A673 (cell line): ENCODE measurements around the gene DHCR24. TPM values are rescaled to one million over a fixed set of nuclear protein-coding genes. Genes with fewer than 3 reads are reported as not detected.

Source experiments
- BruUV-seq: library from RNA; stranded (reverse); fragments of 400-500 nt; replicated peaks from 2 replicates; lab custom pipeline; 2021; lab: Mats Ljungman, UMichigan
- CTCF ChIA-PET: fragments of 300-600 bp; sonication (Branson Sonifier 250); formaldehyde crosslinking; loops from one replicate; lab custom pipeline; 2022; ENCODE audit warnings: antibody characterized with exemption; lab: Charles Lee
- POLR2A ChIA-PET: fragments of 300-600 bp; sonication (Branson Sonifier 250); formaldehyde crosslinking; loops from one replicate; lab custom pipeline; 2022; ENCODE audit warnings: antibody characterized with exemption; ENCODE audit not compliant: low non-redundant PET; lab: Charles Lee
- DNase-seq: peaks from one replicate; pipeline ENCODE4 v3.0.0-alpha.2; 2015; ENCODE audit warnings: low spot score
- H3K27ac ChIP-seq: fragments of 200-600 bp; sonication (generic); 2 replicates; pipeline ENCODE4 v1.5.1; 2016; ENCODE audit warnings: mixed run types, low read depth, mild to moderate bottlenecking, mixed read lengths, antibody characterized with exemption, low read length; ENCODE audit not compliant: poor library complexity, severe bottlenecking
- H3K27me3 ChIP-seq: fragments of 200-600 bp; sonication (generic); replicated peaks from 2 replicates; pipeline ENCODE4 v1.6.1; 2017; ENCODE audit warnings: mixed run types, low read depth, mild to moderate bottlenecking, mixed read lengths, antibody characterized with exemption, low read length; ENCODE audit not compliant: insufficient read depth, poor library complexity
- H3K36me3 ChIP-seq: fragments of 200-600 bp; sonication (generic); 2 replicates; pipeline ENCODE4 v1.6.1; 2016; ENCODE audit warnings: mixed run types, mild to moderate bottlenecking, mixed read lengths, antibody characterized with exemption, low read length; ENCODE audit not compliant: insufficient read depth, poor library complexity, severe bottlenecking
- H3K4me1 ChIP-seq: fragments of 200-600 bp; sonication (generic); 2 replicates; pipeline ENCODE4 v1.6.1; 2017; ENCODE audit warnings: mixed run types, mild to moderate bottlenecking, mixed read lengths, antibody characterized with exemption, low read length; ENCODE audit not compliant: insufficient read depth, poor library complexity, severe bottlenecking
- H3K4me3 ChIP-seq: fragments of 200-600 bp; sonication (generic); 2 replicates; pipeline ENCODE4 v1.5.1; 2016; ENCODE audit warnings: low read depth, mixed run types, mild to moderate bottlenecking, mixed read lengths, low read length; ENCODE audit not compliant: poor library complexity, severe bottlenecking
- H3K9me3 ChIP-seq: fragments of 200-600 bp; sonication (generic); 2 replicates; pipeline ENCODE4 v1.6.1; 2016; ENCODE audit warnings: mixed run types, low read depth, mild to moderate bottlenecking, mixed read lengths, antibody characterized with exemption, low read length; ENCODE audit not compliant: poor library complexity, severe bottlenecking
- EZH2 ChIP-seq: fragments of 200-600 bp; sonication (generic); IDR thresholded peaks from 2 replicates; pipeline ENCODE4 v1.6.1; 2017; ENCODE audit warnings: borderline replicate concordance, low read depth, mild to moderate bottlenecking, mixed read lengths, antibody characterized with exemption, low read length; ENCODE audit not compliant: poor library complexity, severe bottlenecking
- intact Hi-C: fragments of 100-400 bp; cut with micrococcal nuclease; formaldehyde crosslinking; loops from one replicate; pipeline ENCODE4 v1.10.0; 2022; ENCODE audit not compliant: unreplicated experiment
- total RNA-seq: library from RNA; stranded (reverse); gene quantifications from 2 replicates; pipeline ENCODE4 v1.2.3, GENCODE V29; 2021
- TF ChIP-seq, protein P1 (sequence below): fragments of 300-800, 200-600 bp; sonication (generic); conservative IDR thresholded peaks from 2 replicates; pipeline ENCODE4 v1.5.1; 2017; ENCODE audit warnings: low read depth, mild to moderate bottlenecking, antibody characterized with exemption, low read length, moderate library complexity, mixed read lengths

The DHCR24 gene
- total RNA-seq, 1 experiment from 2014 or later, result 273 TPM

- Histone ChIP-seq H3K9me3 (no peaks in the 10 kb centered on the region), H3K4me3 (no peak overlapping the region), H3K4me1 (no peaks in the 10 kb centered on the region), H3K27me3 (no peaks in the 10 kb centered on the region), H3K36me3 (peaks cover 98% of the 10 kb centered on the region), H3K27ac (no peak overlapping the region)
- no peak for DNase-seq
- intact Hi-C loops, result no loop called here
- BruUV-seq, result no TSS peak
- CTCF ChIA-PET, result no interaction called here
- POLR2A ChIA-PET, result no interaction called here
- TF ChIP-seq EZH2, result no peak
- TF ChIP-seq, protein P1, sequence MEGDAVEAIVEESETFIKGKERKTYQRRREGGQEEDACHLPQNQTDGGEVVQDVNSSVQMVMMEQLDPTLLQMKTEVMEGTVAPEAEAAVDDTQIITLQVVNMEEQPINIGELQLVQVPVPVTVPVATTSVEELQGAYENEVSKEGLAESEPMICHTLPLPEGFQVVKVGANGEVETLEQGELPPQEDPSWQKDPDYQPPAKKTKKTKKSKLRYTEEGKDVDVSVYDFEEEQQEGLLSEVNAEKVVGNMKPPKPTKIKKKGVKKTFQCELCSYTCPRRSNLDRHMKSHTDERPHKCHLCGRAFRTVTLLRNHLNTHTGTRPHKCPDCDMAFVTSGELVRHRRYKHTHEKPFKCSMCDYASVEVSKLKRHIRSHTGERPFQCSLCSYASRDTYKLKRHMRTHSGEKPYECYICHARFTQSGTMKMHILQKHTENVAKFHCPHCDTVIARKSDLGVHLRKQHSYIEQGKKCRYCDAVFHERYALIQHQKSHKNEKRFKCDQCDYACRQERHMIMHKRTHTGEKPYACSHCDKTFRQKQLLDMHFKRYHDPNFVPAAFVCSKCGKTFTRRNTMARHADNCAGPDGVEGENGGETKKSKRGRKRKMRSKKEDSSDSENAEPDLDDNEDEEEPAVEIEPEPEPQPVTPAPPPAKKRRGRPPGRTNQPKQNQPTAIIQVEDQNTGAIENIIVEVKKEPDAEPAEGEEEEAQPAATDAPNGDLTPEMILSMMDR, result no peak
These were observed 16.1 kb downstream of the DHCR24 start for GRCh38 chr1:54870869-54871268.

GRCh38 chr1:54869173-54869851, 17.7 kb downstream of the DHCR24 start:
- TF ChIP-seq EZH2, result no peak
- TF ChIP-seq, protein P1, result no peak
- Histone ChIP-seq H3K36me3 (peaks cover 97% of the 10 kb centered on the region), H3K27me3 (no peaks in the 10 kb centered on the region), H3K4me1 (no peaks in the 10 kb centered on the region), H3K9me3 (no peaks in the 10 kb centered on the region), H3K27ac (no peak overlapping the region), H3K4me3 (no peak overlapping the region)
- no peak for DNase-seq
- BruUV-seq, result no TSS peak
- POLR2A ChIA-PET, result no interaction called here
- intact Hi-C loops, result no loop called here
- CTCF ChIA-PET, result no interaction called here

- DNase-seq, result no peak
- Histone ChIP-seq H3K9me3 (no peaks in the 10 kb centered on the region), H3K27me3 (no peaks in the 10 kb centered on the region), H3K27ac (no peak overlapping the region), H3K4me1 (no peaks in the 10 kb centered on the region), H3K4me3 (no peak overlapping the region), H3K36me3 (peaks cover 94% of the 10 kb centered on the region)
- no TSS peak for BruUV-seq
- no peak for TF ChIP-seq EZH2
- TF ChIP-seq, protein P1, result no peak
- ChIA-PET CTCF (no interaction called here), POLR2A (no interaction called here)
- intact Hi-C loops, result no loop called here
These were observed 19.3 kb downstream of the DHCR24 start for GRCh38 chr1:54867717-54868057.
